ENCODE measurements around the gene RALGPS1.

Gene RALGPS1
- long read RNA-seq, donor 1 = 0 reads
- long read RNA-seq, donor 2, partial matches to known transcripts = 9 of 9 reads
- long read RNA-seq, donor 2, other reads (novel, unspliced or antisense) = 0 of 9 reads
- long read RNA-seq, donor 3 = 0 reads
- long read RNA-seq, donor 4 = 0 reads
- long read RNA-seq, donor 5 = 0 reads
- long read RNA-seq, donor 6, partial matches to known transcripts = 0 of 1 reads
- long read RNA-seq, donor 6, other reads (novel, unspliced or antisense) = 0 of 1 reads
- long read RNA-seq, donor 7 = 0 reads
- long read RNA-seq, donor 8, partial matches to known transcripts = 0 of 1 reads
- long read RNA-seq, donor 8, other reads (novel, unspliced or antisense) = 0 of 1 reads

GRCh38 chr9:126914458-126915280 is at the start of gene RALGPS1:
Gene RALGPS1, plus strand, starts transcription at chr9:126914782. Its CDS starts 47,508 bp downstream, at chr9:126962290.
- peak; percentile 70 for DNase-seq

GRCh38 chr9:126869368-126869767 is 45.2 kb upstream of the RALGPS1 start:
- no peak for DNase-seq

GRCh38 chr9:126872516-126872915 is 42.1 kb upstream of the RALGPS1 start:
- DNase-seq = no peak

GRCh38 chr9:126874546-126875314 is 39.9 kb upstream of the RALGPS1 start:
- no peak for DNase-seq

GRCh38 chr9:126875756-126876510 is 38.6 kb upstream of the RALGPS1 start:
- no peak for DNase-seq

GRCh38 chr9:126876531-126876930 is 38.1 kb upstream of the RALGPS1 start:
- no peak for DNase-seq

GRCh38 chr9:126877418-126877817 is 37.2 kb upstream of the RALGPS1 start:
- DNase-seq = no peak

- no peak for DNase-seq
Measured at GRCh38 chr9:126879288-126879687, 35.3 kb upstream of the RALGPS1 start.

- DNase-seq = no peak
Measured at GRCh38 chr9:126880226-126880946, 34.2 kb upstream of the RALGPS1 start.

GRCh38 chr9:126880947-126881332 is 33.6 kb upstream of the RALGPS1 start:
- no peak for DNase-seq

GRCh38 chr9:126882746-126883145 is 31.8 kb upstream of the RALGPS1 start:
- no peak for DNase-seq

GRCh38 chr9:126883636-126884035 is 30.9 kb upstream of the RALGPS1 start:
- DNase-seq = no peak

- no peak for DNase-seq
Measured at GRCh38 chr9:126885131-126885641, 29.4 kb upstream of the RALGPS1 start.

GRCh38 chr9:126886034-126886822 is 28.4 kb upstream of the RALGPS1 start:
- peak; percentile 59 for DNase-seq

GRCh38 chr9:126886897-126887296 is 27.7 kb upstream of the RALGPS1 start:
- no peak for DNase-seq

GRCh38 chr9:126891676-126892075 is 22.9 kb upstream of the RALGPS1 start:
- no peak for DNase-seq

- no peak for DNase-seq
Measured at GRCh38 chr9:126893079-126893478, 21.5 kb upstream of the RALGPS1 start.

- DNase-seq = no peak
Measured at GRCh38 chr9:126894052-126894603, 20.5 kb upstream of the RALGPS1 start.

- no peak for DNase-seq
Measured at GRCh38 chr9:126902210-126902609, 12.4 kb upstream of the RALGPS1 start.

- no peak for DNase-seq
Measured at GRCh38 chr9:126904586-126904985, 10.0 kb upstream of the RALGPS1 start.

All from right kidney (tissue), 9 donors.